A673 (cell line): Measurements from ENCODE around the gene TNFRSF6B. TPM values are rescaled to one million over a fixed set of nuclear protein-coding genes. Genes with fewer than 3 reads are reported as not detected.

ENCODE experiments used
- BruUV-seq: library from RNA; stranded (reverse); fragments of 400-500 nt; replicated peaks from 2 replicates; lab custom pipeline; 2021; lab: Mats Ljungman, UMichigan
- CTCF ChIA-PET: fragments of 300-600 bp; sonication (Branson Sonifier 250); formaldehyde crosslinking; loops from one replicate; lab custom pipeline; 2022; ENCODE audit warnings: antibody characterized with exemption; lab: Charles Lee
- POLR2A ChIA-PET: fragments of 300-600 bp; sonication (Branson Sonifier 250); formaldehyde crosslinking; loops from one replicate; lab custom pipeline; 2022; ENCODE audit warnings: antibody characterized with exemption; ENCODE audit not compliant: low non-redundant PET; lab: Charles Lee
- DNase-seq: peaks from one replicate; pipeline ENCODE4 v3.0.0-alpha.2; 2015; ENCODE audit warnings: low spot score
- H3K27ac ChIP-seq: fragments of 200-600 bp; sonication (generic); 2 replicates; pipeline ENCODE4 v1.5.1; 2016; ENCODE audit warnings: mixed run types, low read depth, mild to moderate bottlenecking, mixed read lengths, antibody characterized with exemption, low read length; ENCODE audit not compliant: poor library complexity, severe bottlenecking
- H3K27me3 ChIP-seq: fragments of 200-600 bp; sonication (generic); replicated peaks from 2 replicates; pipeline ENCODE4 v1.6.1; 2017; ENCODE audit warnings: mixed run types, low read depth, mild to moderate bottlenecking, mixed read lengths, antibody characterized with exemption, low read length; ENCODE audit not compliant: insufficient read depth, poor library complexity
- H3K36me3 ChIP-seq: fragments of 200-600 bp; sonication (generic); 2 replicates; pipeline ENCODE4 v1.6.1; 2016; ENCODE audit warnings: mixed run types, mild to moderate bottlenecking, mixed read lengths, antibody characterized with exemption, low read length; ENCODE audit not compliant: insufficient read depth, poor library complexity, severe bottlenecking
- H3K4me1 ChIP-seq: fragments of 200-600 bp; sonication (generic); 2 replicates; pipeline ENCODE4 v1.6.1; 2017; ENCODE audit warnings: mixed run types, mild to moderate bottlenecking, mixed read lengths, antibody characterized with exemption, low read length; ENCODE audit not compliant: insufficient read depth, poor library complexity, severe bottlenecking
- H3K4me3 ChIP-seq: fragments of 200-600 bp; sonication (generic); 2 replicates; pipeline ENCODE4 v1.5.1; 2016; ENCODE audit warnings: low read depth, mixed run types, mild to moderate bottlenecking, mixed read lengths, low read length; ENCODE audit not compliant: poor library complexity, severe bottlenecking
- H3K9me3 ChIP-seq: fragments of 200-600 bp; sonication (generic); 2 replicates; pipeline ENCODE4 v1.6.1; 2016; ENCODE audit warnings: mixed run types, low read depth, mild to moderate bottlenecking, mixed read lengths, antibody characterized with exemption, low read length; ENCODE audit not compliant: poor library complexity, severe bottlenecking
- CTCF ChIP-seq: fragments of 300-800, 200-600 bp; sonication (generic); conservative IDR thresholded peaks from 2 replicates; pipeline ENCODE4 v1.5.1; 2017; ENCODE audit warnings: low read depth, mild to moderate bottlenecking, antibody characterized with exemption, low read length, moderate library complexity, mixed read lengths
- EZH2 ChIP-seq: fragments of 200-600 bp; sonication (generic); IDR thresholded peaks from 2 replicates; pipeline ENCODE4 v1.6.1; 2017; ENCODE audit warnings: borderline replicate concordance, low read depth, mild to moderate bottlenecking, mixed read lengths, antibody characterized with exemption, low read length; ENCODE audit not compliant: poor library complexity, severe bottlenecking
- intact Hi-C: fragments of 100-400 bp; cut with micrococcal nuclease; formaldehyde crosslinking; loops from one replicate; pipeline ENCODE4 v1.10.0; 2022; ENCODE audit not compliant: unreplicated experiment
- total RNA-seq: library from RNA; stranded (reverse); gene quantifications from 2 replicates; pipeline ENCODE4 v1.2.3, GENCODE V29; 2021

Gene TNFRSF6B
- total RNA-seq, 1 experiment from 2014 or later: not detected

GRCh38 chr20:63744574-63745423 lies 48.3 kb downstream of the TNFRSF6B start:
- Histone ChIP-seq H3K36me3 (peaks cover 24% of the 10 kb centered on the region), H3K27me3 (no peaks in the 10 kb centered on the region), H3K4me1 (peaks cover 16% of the 10 kb centered on the region), H3K9me3 (no peaks in the 10 kb centered on the region), H3K27ac (no peak overlapping the region), H3K4me3 (no peak overlapping the region)
- no peak for TF ChIP-seq CTCF
- TF ChIP-seq EZH2: no peak
- BruUV-seq: no TSS peak
- intact Hi-C loops: no loop called here
- DNase-seq: no peak
- ChIA-PET CTCF (no interaction called here), POLR2A (no interaction called here)

GRCh38 chr20:63745424-63745805 lies 49.0 kb downstream of the TNFRSF6B start:
- BruUV-seq: no TSS peak
- Histone ChIP-seq H3K36me3 (peaks cover 24% of the 10 kb centered on the region), H3K9me3 (no peaks in the 10 kb centered on the region), H3K27ac (no peak overlapping the region), H3K4me3 (no peak overlapping the region), H3K4me1 (peaks cover 16% of the 10 kb centered on the region), H3K27me3 (no peaks in the 10 kb centered on the region)
- TF ChIP-seq CTCF (no peak), EZH2 (no peak)
- POLR2A ChIA-PET: no interaction called here
- DNase-seq: no peak
- intact Hi-C loops: no loop called here
- CTCF ChIA-PET: no interaction called here

- no TSS peak for BruUV-seq
- POLR2A ChIA-PET: no interaction called here
- Histone ChIP-seq H3K4me3 (no peak overlapping the region), H3K4me1 (peaks cover 11% of the 10 kb centered on the region), H3K36me3 (peaks cover 24% of the 10 kb centered on the region), H3K27ac (no peak overlapping the region), H3K9me3 (no peaks in the 10 kb centered on the region), H3K27me3 (no peaks in the 10 kb centered on the region)
- intact Hi-C loops: no loop called here
- TF ChIP-seq EZH2 (no peak), CTCF (no peak)
- no peak for DNase-seq
- CTCF ChIA-PET: no interaction called here
Observed at GRCh38 chr20:63745961-63746731, 49.7 kb downstream of the TNFRSF6B start.
